Endothelial cell of umbilical vein (primary cell): ENCODE results near the gene NAPA. TPM values are rescaled to one million over a fixed set of nuclear protein-coding genes. Genes with fewer than 3 reads are reported as not detected.
A peak's percentile ranks its signal among the peaks of the same experiment; 100 is the strongest.

Source experiments
- BruUV-seq: library from RNA; stranded (reverse); fragments of 400-500 nt; replicated peaks from 2 replicates; lab custom pipeline; 2021; lab: Mats Ljungman, UMichigan
- CTCF ChIA-PET: fragments of 300-600, 350-600 bp; sonication (Branson Sonifier 250); formaldehyde crosslinking; loops from one replicate; lab custom pipeline; 2021; ENCODE audit warnings: antibody characterized with exemption, inconsistent platforms; lab: Charles Lee
- POLR2A ChIA-PET: fragments of 300-600, 350-600 bp; sonication (Branson Sonifier 250); formaldehyde crosslinking; loops from one replicate; lab custom pipeline; 2021; ENCODE audit warnings: antibody characterized with exemption, inconsistent platforms; lab: Charles Lee
- DNase-seq: peaks from one replicate; pipeline ENCODE4 v3.0.0-alpha.2; 2011; ENCODE audit warnings: low read depth, low spot score
- FAIRE-seq: peaks from 2 replicates; lab custom pipeline; 2011; peaks lifted over from hg19 to GRCh38; lab: Jason Lieb, UNC
- H2AFZ ChIP-seq: 2 replicates; pipeline ENCODE4 v1.6.0; 2012; ENCODE audit warnings: low read depth, low read length, control low read depth, inconsistent platforms
- H3K27ac ChIP-seq: 2 replicates; pipeline ENCODE4 v1.5.1; 2011; ENCODE audit warnings: low read depth, mild to moderate bottlenecking, control low read depth, low read length, moderate library complexity; ENCODE audit not compliant: insufficient read depth
- H3K27me3 ChIP-seq, 2 experiments: 2 replicates each; pipeline versions ENCODE4 v1.6.0 to v1.6.1; 2011; ENCODE audit warnings: low read length in 2 of 2, mixed read lengths in 1 of 2; ENCODE audit not compliant: control insufficient read depth in 2 of 2, insufficient read depth in 2 of 2
- H3K36me3 ChIP-seq, 2 experiments: 2 replicates in 1 of 2; 3 replicates in 1 of 2; pipeline ENCODE4 v1.5.1; 2011; ENCODE audit warnings: low read length in 2 of 2, mild to moderate bottlenecking in 1 of 2, moderate library complexity in 1 of 2; ENCODE audit not compliant: control insufficient read depth in 2 of 2, insufficient read depth in 2 of 2; ENCODE audit errors: extremely low read depth in 1 of 2
- H3K4me1 ChIP-seq: 3 replicates; pipeline ENCODE4 v1.5.1; 2011; ENCODE audit warnings: mild to moderate bottlenecking, low read length; ENCODE audit not compliant: control insufficient read depth, insufficient read depth; ENCODE audit errors: extremely low read depth
- H3K4me2 ChIP-seq: 2 replicates; pipeline ENCODE4 v1.6.1; 2011; ENCODE audit warnings: low read length, control low read depth, mixed read lengths; ENCODE audit not compliant: insufficient read depth
- H3K4me3 ChIP-seq, 3 experiments: fragments of 200-600 bp in 1 of 3; sonication (generic), shearing (Covaris generic) in 1 of 3; replicated peaks in 1 of 3; 2 replicates each; pipeline ENCODE4 v1.5.1; 2011 to 2016; ENCODE audit warnings: control low read depth in 3 of 3, low read length in 3 of 3, mild to moderate bottlenecking in 2 of 3, inconsistent platforms in 1 of 3, low read depth in 1 of 3, moderate library complexity in 1 of 3; ENCODE audit not compliant: insufficient read depth in 1 of 3
- H3K79me2 ChIP-seq: 2 replicates; pipeline ENCODE4 v1.6.0; 2012; ENCODE audit warnings: low read length, inconsistent platforms; ENCODE audit not compliant: control insufficient read depth, insufficient read depth
- H3K9ac ChIP-seq: replicated peaks from 2 replicates; pipeline ENCODE3; 2011; ENCODE audit warnings: low read length, control low read depth; ENCODE audit not compliant: insufficient read depth; ENCODE audit errors: extremely low read depth
- H3K9me1 ChIP-seq: replicated peaks from 3 replicates; pipeline ENCODE4 v1.6.0; 2011; ENCODE audit warnings: mild to moderate bottlenecking, low read length; ENCODE audit not compliant: control insufficient read depth, insufficient read depth; ENCODE audit errors: extremely low read depth
- H3K9me3 ChIP-seq: replicated peaks from 2 replicates; pipeline ENCODE4 v1.5.1; 2012; ENCODE audit warnings: low read length, inconsistent platforms; ENCODE audit not compliant: control insufficient read depth, insufficient read depth
- H4K20me1 ChIP-seq: replicated peaks from 2 replicates; pipeline ENCODE3; 2011; ENCODE audit warnings: mild to moderate bottlenecking, low read length; ENCODE audit not compliant: control insufficient read depth, insufficient read depth; ENCODE audit errors: extremely low read depth
- FOS ChIP-seq: IDR thresholded peaks from 2 replicates; pipeline ENCODE4 v1.6.1; 2011; ENCODE audit warnings: mild to moderate bottlenecking, low read length, moderate library complexity, borderline replicate concordance; ENCODE audit not compliant: insufficient read depth
- GATA2 ChIP-seq: IDR thresholded peaks from 2 replicates; pipeline ENCODE4 v1.7.0; 2011; ENCODE audit warnings: low read depth, mild to moderate bottlenecking, moderate library complexity, mixed read lengths, low read length; ENCODE audit not compliant: insufficient read length, insufficient read depth
- JUN ChIP-seq: IDR thresholded peaks from 2 replicates; pipeline ENCODE4 v1.6.1; 2011; ENCODE audit warnings: borderline replicate concordance, low read depth; ENCODE audit not compliant: insufficient read length, insufficient read depth
- MYC ChIP-seq: IDR thresholded peaks from one replicate; pipeline ENCODE4 v1.6.1; 2011; ENCODE audit warnings: mild to moderate bottlenecking, low read depth, low read length
- POLR2A ChIP-seq: IDR thresholded peaks from 2 replicates; pipeline ENCODE4 v1.6.1; 2012; ENCODE audit warnings: low read depth, mild to moderate bottlenecking, control low read depth, low read length
- POLR2AphosphoS5 ChIP-seq: IDR thresholded peaks from 2 replicates; pipeline ENCODE4 v1.6.1; 2012; ENCODE audit warnings: low read depth, mild to moderate bottlenecking, control low read depth, low read length, moderate library complexity; ENCODE audit not compliant: insufficient read depth
- dilution Hi-C: fragments of 300-500 bp; cut with MboI; formaldehyde crosslinking; loops from one replicate; pipeline ENCODE4 v1.15.0; 2019; ENCODE audit warnings: low sequenced_read_pairs; ENCODE audit not compliant: extremely low pct_ligation_motif_present
- intact Hi-C: fragments of 100-400 bp; cut with micrococcal nuclease; formaldehyde crosslinking; loops from one replicate; pipeline ENCODE4 v1.10.0; 2022
- polyA plus RNA-seq, 4 experiments: library from polyadenylated mRNA; depleted of rRNA in 3 of 4; stranded (reverse) in 3 of 4; unstranded in 1 of 4; fragments of >200 nt; gene quantifications; 2 replicates each; pipeline versions ENCODE4 v1.2.1 to v1.2.3, GENCODE V29; 2011 to 2012; ENCODE audit warnings: missing spikeins in 1 of 4
- total RNA-seq: library from RNA; stranded (reverse); gene quantifications from 2 replicates; pipeline ENCODE4 v1.2.3, GENCODE V29; 2021
- TF ChIP-seq, protein P1 (sequence below): IDR thresholded peaks from 2 replicates; pipeline ENCODE4 v1.6.1; 2011; ENCODE audit not compliant: insufficient read depth, insufficient read length
- TF ChIP-seq, protein P2 (sequence below), 2 donors: IDR thresholded peaks; 1 replicate in 1 of 2; 2 replicates in 1 of 2; pipeline ENCODE4 v1.5.1; 2011; ENCODE audit warnings: low read length in 2 of 2, mild to moderate bottlenecking in 2 of 2, moderate library complexity in 2 of 2, control low read depth in 1 of 2, inconsistent platforms in 1 of 2, low read depth in 1 of 2; ENCODE audit not compliant: insufficient read depth in 1 of 2; ENCODE audit errors: extremely low read depth in 1 of 2

The NAPA gene
- total and polyA plus RNA-seq, 2 donors (not counting 3 experiments of a cell fraction or from before 2014, with no cell fraction given): 107 to 154 TPM

DNA sequence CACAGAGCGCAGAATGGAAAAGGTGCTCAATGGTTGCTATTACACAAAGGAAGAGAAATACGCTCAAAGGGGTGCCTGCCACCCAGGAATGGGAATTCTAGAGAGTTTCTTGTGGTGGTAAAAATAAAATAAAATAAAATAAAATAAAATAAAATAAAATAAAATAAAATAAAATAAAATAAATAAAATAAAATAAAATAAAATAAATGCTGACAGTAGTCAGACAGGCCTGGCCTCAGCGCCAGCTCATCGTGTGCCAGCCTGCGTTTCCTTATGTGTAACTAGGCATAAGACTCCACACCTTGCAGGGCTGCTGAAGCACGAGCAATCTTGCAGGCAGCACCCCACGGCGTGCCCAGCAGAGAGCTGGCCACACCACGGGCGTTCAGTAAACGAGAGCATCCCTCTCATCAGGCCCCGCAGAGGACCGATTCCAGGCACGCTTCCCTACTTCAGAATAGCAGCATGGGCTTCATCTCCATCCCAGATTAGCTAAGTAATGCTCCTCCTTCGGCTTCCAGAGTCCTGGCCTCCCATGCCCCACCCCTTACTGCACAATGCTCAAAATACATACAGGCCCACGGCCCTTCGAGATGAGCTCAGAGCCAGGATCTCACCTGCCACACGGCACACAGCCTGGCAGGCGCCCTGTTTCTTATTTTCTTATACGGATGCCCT lies 5.6 kb downstream of the NAPA start:
- peak overlapping the region; percentile 11 for H3K4me2 ChIP-seq
- no peak overlapping the region for H2AFZ ChIP-seq
- no peak overlapping the region for H3K4me3 ChIP-seq
- no peaks in the 10 kb centered on the region for H3K9me1 ChIP-seq
- peak; percentile 4 for FAIRE-seq
- peaks cover 0 to 2% of the 10 kb centered on the region in 2 experiments for H3K36me3 ChIP-seq
- no TSS peak for BruUV-seq
- no peak for DNase-seq
- peaks cover 28% of the 10 kb centered on the region for H3K4me1 ChIP-seq
- no peaks in the 10 kb centered on the region for H3K27me3 ChIP-seq
- peaks cover 69% of the 10 kb centered on the region for H3K79me2 ChIP-seq
- intact Hi-C loops (no loop called here), dilution Hi-C loops (no loop called here)
- ChIA-PET CTCF (interaction anchor here (0.7 to 1.7 kb wide), 7 partner anchors 8 to 198 kb away, joined by 3 to 8 read pairs (median 3); no protein-coding TSS in a partner anchor), POLR2A (no interaction called here)
- TF ChIP-seq GATA2: no peak
- TF ChIP-seq FOS: no peak
- TF ChIP-seq MYC: no peak
- no peak for TF ChIP-seq JUN
- TF ChIP-seq POLR2A: no peak
- TF ChIP-seq, protein P1, sequence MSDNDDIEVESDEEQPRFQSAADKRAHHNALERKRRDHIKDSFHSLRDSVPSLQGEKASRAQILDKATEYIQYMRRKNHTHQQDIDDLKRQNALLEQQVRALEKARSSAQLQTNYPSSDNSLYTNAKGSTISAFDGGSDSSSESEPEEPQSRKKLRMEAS: no peak
- no peak for TF ChIP-seq POLR2AphosphoS5
- TF ChIP-seq, protein P2, sequence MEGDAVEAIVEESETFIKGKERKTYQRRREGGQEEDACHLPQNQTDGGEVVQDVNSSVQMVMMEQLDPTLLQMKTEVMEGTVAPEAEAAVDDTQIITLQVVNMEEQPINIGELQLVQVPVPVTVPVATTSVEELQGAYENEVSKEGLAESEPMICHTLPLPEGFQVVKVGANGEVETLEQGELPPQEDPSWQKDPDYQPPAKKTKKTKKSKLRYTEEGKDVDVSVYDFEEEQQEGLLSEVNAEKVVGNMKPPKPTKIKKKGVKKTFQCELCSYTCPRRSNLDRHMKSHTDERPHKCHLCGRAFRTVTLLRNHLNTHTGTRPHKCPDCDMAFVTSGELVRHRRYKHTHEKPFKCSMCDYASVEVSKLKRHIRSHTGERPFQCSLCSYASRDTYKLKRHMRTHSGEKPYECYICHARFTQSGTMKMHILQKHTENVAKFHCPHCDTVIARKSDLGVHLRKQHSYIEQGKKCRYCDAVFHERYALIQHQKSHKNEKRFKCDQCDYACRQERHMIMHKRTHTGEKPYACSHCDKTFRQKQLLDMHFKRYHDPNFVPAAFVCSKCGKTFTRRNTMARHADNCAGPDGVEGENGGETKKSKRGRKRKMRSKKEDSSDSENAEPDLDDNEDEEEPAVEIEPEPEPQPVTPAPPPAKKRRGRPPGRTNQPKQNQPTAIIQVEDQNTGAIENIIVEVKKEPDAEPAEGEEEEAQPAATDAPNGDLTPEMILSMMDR (IDR thresholded peaks at IDR 0.05; ENCODE audit: extremely low read depth in 1 of 2, insufficient read depth in 1 of 2, low read depth in 1 of 2, low read length in 2 of 2): no peak
- H4K20me1 ChIP-seq: no peaks in the 10 kb centered on the region
- H3K9me3 ChIP-seq: no peaks in the 10 kb centered on the region
- no peak overlapping the region for H3K27ac ChIP-seq
- H3K9ac ChIP-seq: no peak overlapping the region
